ENCODE data around the gene RAPGEF5. TPM values are rescaled to one million over a fixed set of nuclear protein-coding genes. Genes with fewer than 3 reads are reported as not detected.

Gene RAPGEF5
- polyA plus RNA-seq, 3 donors: 5.7 to 18.0 (median 7.0) TPM

- no peak overlapping the region for H3K27ac ChIP-seq (ENCODE audit: low read depth, low read length)
- WGBS, 3 donors: 32 to 87% (median 82%) methylated on average over 6 of the region's 6 CpGs
Observed at GRCh38 chr7:22189741-22190140, 167.2 kb downstream of the RAPGEF5 start.

GRCh38 chr7:22189230-22189629, 167.7 kb downstream of the RAPGEF5 start:
- 53 to 91% (median 90%) methylated on average over 3 of the region's 3 CpGs for WGBS, 3 donors
- no peak overlapping the region for H3K27ac ChIP-seq (ENCODE audit: low read depth, low read length)

GRCh38 chr7:22187691-22188348, 169.1 kb downstream of the RAPGEF5 start:
- WGBS, 3 donors: 52 to 89% (median 88%) methylated on average over 6 of the region's 6 CpGs

GRCh38 chr7:22185559-22185958, 171.4 kb downstream of the RAPGEF5 start:
- H3K27ac ChIP-seq (ENCODE audit: low read depth, low read length): no peak overlapping the region
- 50 to 98% (median 90%) methylated on average over 1 of the region's 1 CpG for WGBS, 3 donors

More at GRCh38 chr7:22187691-22188348, 169.1 kb downstream of the RAPGEF5 start:
- H3K27ac ChIP-seq (ENCODE audit: low read depth, low read length): no peak overlapping the region

GRCh38 chr7:22184549-22185199, 172.3 kb downstream of the RAPGEF5 start:
- H3K27ac ChIP-seq (ENCODE audit: low read depth, low read length): no peak overlapping the region
- WGBS, 3 donors: 85 to 91% (median 89%) methylated on average over 5 of the region's 5 CpGs

- H3K27ac ChIP-seq (ENCODE audit: low read depth, low read length): no peak overlapping the region
- WGBS, 3 donors: 41 to 81% (median 79%) methylated on average over 6 of the region's 6 CpGs
Observed at GRCh38 chr7:22183522-22184280, 173.3 kb downstream of the RAPGEF5 start.

- no peak overlapping the region for H3K27ac ChIP-seq (ENCODE audit: low read depth, low read length)
- WGBS, 3 donors: 67 to 76% (median 69%) methylated on average over 4 of the region's 4 CpGs
Observed at GRCh38 chr7:22182149-22182548, 174.8 kb downstream of the RAPGEF5 start.

GRCh38 chr7:22181663-22182062, 175.3 kb downstream of the RAPGEF5 start:
- H3K27ac ChIP-seq (ENCODE audit: low read depth, low read length): no peak overlapping the region
- WGBS, 3 donors: 55 to 90% (median 89%) methylated on average over 1 of the region's 1 CpG

GRCh38 chr7:22179442-22179879, 177.5 kb downstream of the RAPGEF5 start:
- 76 to 80% (median 76%) methylated on average over 4 of the region's 4 CpGs for WGBS, 3 donors
- no peak overlapping the region for H3K27ac ChIP-seq (ENCODE audit: low read depth, low read length)

- 43 to 65% (median 54%) methylated on average over 1 of the region's 1 CpG for WGBS, 3 donors
- H3K27ac ChIP-seq (ENCODE audit: low read depth, low read length): no peak overlapping the region
Observed at GRCh38 chr7:22178735-22179134, 178.2 kb downstream of the RAPGEF5 start.

- WGBS, 3 donors: 18 to 65% (median 64%) methylated on average over 3 of the region's 3 CpGs
- H3K27ac ChIP-seq (ENCODE audit: low read depth, low read length): no peak overlapping the region
Observed at GRCh38 chr7:22176791-22177412, 180.1 kb downstream of the RAPGEF5 start.

GRCh38 chr7:22174574-22174953, 182.4 kb downstream of the RAPGEF5 start:
- no peak overlapping the region for H3K27ac ChIP-seq (ENCODE audit: low read depth, low read length)

GRCh38 chr7:22173685-22174573, 183.0 kb downstream of the RAPGEF5 start:
- 62 to 83% (median 78%) methylated on average over 7 of the region's 7 CpGs for WGBS, 3 donors
- H3K27ac ChIP-seq (ENCODE audit: low read depth, low read length): no peak overlapping the region

GRCh38 chr7:22168129-22168634, 188.8 kb downstream of the RAPGEF5 start:
- 84 to 95% (median 90%) methylated on average over 1 of the region's 1 CpG for WGBS, 3 donors

GRCh38 chr7:22167482-22167881, 189.5 kb downstream of the RAPGEF5 start:
- WGBS, 3 donors: 75 to 90% (median 90%) methylated on average over 1 of the region's 1 CpG
- H3K27ac ChIP-seq (ENCODE audit: low read depth, low read length): no peak overlapping the region

More at GRCh38 chr7:22168129-22168634, 188.8 kb downstream of the RAPGEF5 start:
- no peak overlapping the region for H3K27ac ChIP-seq (ENCODE audit: low read depth, low read length)

GRCh38 chr7:22166928-22167327, 190.0 kb downstream of the RAPGEF5 start:
- no peak overlapping the region for H3K27ac ChIP-seq (ENCODE audit: low read depth, low read length)
- WGBS, 3 donors: 9 to 32% (median 26%) methylated on average over 2 of the region's 2 CpGs

- 44 to 47% (median 45%) methylated on average over 2 of the region's 2 CpGs for WGBS, 3 donors
- H3K27ac ChIP-seq (ENCODE audit: low read depth, low read length): no peak overlapping the region
Observed at GRCh38 chr7:22159341-22159740, 197.6 kb downstream of the RAPGEF5 start.

GRCh38 chr7:22157552-22157951, 199.4 kb downstream of the RAPGEF5 start:
- no peak overlapping the region for H3K27ac ChIP-seq (ENCODE audit: low read depth, low read length)
- 93 to 94% (median 93%) methylated on average over 9 of the region's 9 CpGs for WGBS, 3 donors
